Measurements from ENCODE around the gene OR4D10. TPM values are rescaled to one million over a fixed set of nuclear protein-coding genes. Genes with fewer than 3 reads are reported as not detected.

Gene OR4D10
- total RNA-seq (ENCODE audit: low replicate concordance), result not detected in 2 replicates

GRCh38 chr11:59473015-59473414, at the start of gene OR4D10:
Gene OR4D10 (plus strand): TSS chr11:59473315. CDS start chr11:59477430, 4,115 bp downstream.
- Mint-ChIP-seq H3K9me3 (peaks cover 2% of the 10 kb centered on the region), H3K27ac (no peak within 1 kb of the TSS), H3K36me3 (no peaks in the 10 kb centered on the region), H3K4me3 (no peak within 1 kb of the TSS), H3K4me1 (no peaks in the 10 kb centered on the region), H3K27me3 (ENCODE audit: insufficient read depth, low read depth) (peaks cover 2% of the 10 kb centered on the region)
- H3K4me3 ChIP-seq, result no peak within 1 kb of the TSS
- H3K9ac ChIP-seq, result no peak within 1 kb of the TSS
- no peak within 1 kb of the TSS for H2AFZ ChIP-seq (replicated peaks)
- H3K36me3 ChIP-seq, result no peaks in the 10 kb centered on the region
- no peaks in the 10 kb centered on the region for H3K27me3 ChIP-seq
- no peaks in the 10 kb centered on the region for H3K9me3 ChIP-seq (ENCODE audit: low read depth)
- H3K27ac ChIP-seq, result no peak within 1 kb of the TSS
- H3F3A ChIP-seq (ENCODE audit: low read depth), result no peaks in the 10 kb centered on the region
- H3K79me2 ChIP-seq (ENCODE audit: low read depth), result no peaks in the 10 kb centered on the region
- no peak within 1 kb of the TSS for H3K4me2 ChIP-seq
- H4K20me1 ChIP-seq (ENCODE audit: low read depth), result no peaks in the 10 kb centered on the region
- TF ChIP-seq EZH2 (IDR thresholded peaks at IDR 0.05), result no peak
- no peak for TF ChIP-seq EZH2phosphoT487 (IDR thresholded peaks at IDR 0.05)
- TF ChIP-seq CTCF (IDR thresholded peaks at IDR 0.05), result no peak
- DNase-seq (ENCODE audit: low spot score), result no peak
- no peaks in the 10 kb centered on the region for H3K4me1 ChIP-seq

- peaks cover 23% of the 10 kb centered on the region for H3K4me1 Mint-ChIP-seq
- Histone ChIP-seq H3F3A (ENCODE audit: low read depth) (peaks cover 18% of the 10 kb centered on the region), H3K27me3 (no peaks in the 10 kb centered on the region), H3K9ac (no peak overlapping the region), H4K20me1 (ENCODE audit: low read depth) (no peaks in the 10 kb centered on the region), H2AFZ (replicated peaks) (no peak overlapping the region), H3K9me3 (ENCODE audit: low read depth) (no peaks in the 10 kb centered on the region), H3K79me2 (ENCODE audit: low read depth) (no peaks in the 10 kb centered on the region), H3K4me1 (peaks cover 29% of the 10 kb centered on the region), H3K36me3 (no peaks in the 10 kb centered on the region), H3K4me2 (no peak overlapping the region), H3K4me3 (no peak overlapping the region), H3K27ac (no peak overlapping the region)
- peaks cover 2% of the 10 kb centered on the region for H3K36me3 Mint-ChIP-seq
- no peak for DNase-seq (ENCODE audit: low spot score)
- TF ChIP-seq CTCF (IDR thresholded peaks at IDR 0.05), result no peak
- TF ChIP-seq EZH2 (IDR thresholded peaks at IDR 0.05), result no peak
- TF ChIP-seq EZH2phosphoT487 (IDR thresholded peaks at IDR 0.05), result no peak
- H3K27me3 Mint-ChIP-seq (ENCODE audit: insufficient read depth, low read depth), result peaks cover 5% of the 10 kb centered on the region
- H3K4me3 Mint-ChIP-seq, result no peak overlapping the region
- H3K9me3 Mint-ChIP-seq, result peaks cover 8% of the 10 kb centered on the region
- peak overlapping the region; percentile 8 for H3K27ac Mint-ChIP-seq
Measured at GRCh38 chr11:59423835-59424234, 49.3 kb upstream of the OR4D10 start.

GRCh38 chr11:59425131-59425530, 48.0 kb upstream of the OR4D10 start:
- Histone ChIP-seq H3K4me3 (no peak overlapping the region), H3K36me3 (no peaks in the 10 kb centered on the region), H3K4me2 (no peak overlapping the region), H3F3A (ENCODE audit: low read depth) (peaks cover 18% of the 10 kb centered on the region), H3K27me3 (no peaks in the 10 kb centered on the region), H3K9ac (no peak overlapping the region), H3K9me3 (ENCODE audit: low read depth) (no peaks in the 10 kb centered on the region), H3K27ac (no peak overlapping the region), H4K20me1 (ENCODE audit: low read depth) (no peaks in the 10 kb centered on the region), H3K4me1 (peaks cover 35% of the 10 kb centered on the region), H3K79me2 (ENCODE audit: low read depth) (no peaks in the 10 kb centered on the region), H2AFZ (replicated peaks) (peak overlapping the region; percentile 66)
- Mint-ChIP-seq H3K27ac (no peak overlapping the region), H3K4me1 (peaks cover 23% of the 10 kb centered on the region), H3K9me3 (peaks cover 10% of the 10 kb centered on the region), H3K4me3 (no peak overlapping the region), H3K27me3 (ENCODE audit: insufficient read depth, low read depth) (peaks cover 5% of the 10 kb centered on the region), H3K36me3 (peaks cover 2% of the 10 kb centered on the region)
- no peak for TF ChIP-seq EZH2phosphoT487 (IDR thresholded peaks at IDR 0.05)
- no peak for TF ChIP-seq CTCF (IDR thresholded peaks at IDR 0.05)
- TF ChIP-seq EZH2 (IDR thresholded peaks at IDR 0.05), result no peak
- DNase-seq (ENCODE audit: low spot score), result no peak
